DMS 273 treated with DMSO at 0.1 percent for 48 hours (cell line): ENCODE data around the gene RPLP1.

ENCODE experiments used
- DNase-seq: peaks from one replicate; lab custom pipeline; 2025; lab: John Stamatoyannopoulos, UW

RPLP1 gene

GRCh38 chr15:69452692-69453521, at the start of gene RPLP1:
TSS of gene RPLP1 (plus strand) at chr15:69452818. CDS start at chr15:69452949, 131 bp downstream.
- peak; percentile 75 for DNase-seq

DNA sequence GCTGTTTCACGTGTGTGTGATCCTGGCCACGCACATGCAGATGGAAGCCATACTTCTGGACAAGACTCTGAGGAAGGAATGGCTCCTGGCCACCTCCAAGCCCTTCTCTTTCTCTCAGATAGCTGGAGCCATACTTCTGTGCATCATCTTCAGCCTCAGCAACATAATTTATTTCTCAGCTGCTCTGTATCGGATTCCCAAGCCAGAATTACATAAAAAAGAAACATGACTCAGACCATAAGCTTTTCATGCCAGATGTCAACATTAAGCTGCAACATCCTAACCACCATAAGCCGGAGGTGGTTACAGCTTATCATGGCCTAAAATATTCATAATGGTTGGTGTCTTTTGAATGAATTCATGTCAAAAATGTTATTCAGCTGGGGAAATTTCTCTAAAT, 49.0 kb upstream of the RPLP1 start:
- no peak for DNase-seq

DNA sequence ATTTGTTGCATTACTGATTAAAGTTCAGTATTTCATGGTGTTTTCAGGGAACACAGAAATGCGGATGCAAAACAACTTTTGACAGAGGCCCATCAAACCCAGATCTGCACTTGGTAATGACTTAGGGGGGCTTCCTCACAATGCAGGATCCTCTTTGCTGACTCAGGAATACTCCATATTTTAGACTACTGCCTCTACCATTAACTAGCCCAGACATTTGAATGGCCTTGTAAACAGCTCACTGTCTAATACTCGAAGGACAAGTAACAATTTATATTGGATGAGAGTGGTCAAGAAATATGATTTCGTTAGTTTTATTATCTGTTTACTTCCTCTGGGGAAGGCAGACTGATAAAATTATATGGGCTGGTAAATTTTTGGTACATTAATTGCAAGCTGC, 47.5 kb upstream of the RPLP1 start:
- no peak for DNase-seq

DNA sequence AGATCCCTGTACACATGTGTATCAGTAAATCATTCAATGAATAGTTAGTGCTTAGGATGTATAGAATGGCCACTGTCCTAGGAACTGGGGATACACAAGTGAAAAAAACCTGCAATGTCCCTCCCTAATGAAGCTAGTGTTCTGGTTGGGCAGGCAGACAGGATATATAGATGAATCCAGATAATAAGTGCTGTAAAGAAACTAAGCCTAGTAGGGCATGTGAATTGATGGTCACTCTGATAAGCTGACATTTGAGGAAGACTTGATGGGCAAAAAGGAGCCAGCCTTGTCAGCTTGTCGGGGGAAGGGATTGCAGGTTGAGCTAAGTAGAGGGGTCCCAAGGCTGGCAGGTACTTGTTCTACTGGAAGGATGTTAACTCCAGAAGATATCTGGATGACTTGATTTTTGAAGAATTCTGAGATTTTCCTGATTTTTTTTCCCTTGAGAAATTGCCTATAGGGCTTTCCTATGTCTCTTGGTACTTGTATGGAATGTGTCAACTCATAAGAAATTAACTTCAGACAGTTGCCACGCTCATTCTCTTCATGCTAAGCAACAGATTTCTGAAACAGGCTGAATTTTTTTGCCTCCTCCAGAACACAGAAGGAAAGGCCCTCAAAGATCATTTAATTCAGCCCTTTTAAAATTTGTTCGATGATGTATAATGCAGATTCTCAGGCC, 44.8 kb upstream of the RPLP1 start:
- no peak for DNase-seq

- DNase-seq = no peak
These were observed 43.8 kb upstream of the RPLP1 start for GRCh38 chr15:69408841-69409240.

GRCh38 chr15:69410248-69410874, 42.3 kb upstream of the RPLP1 start:
- DNase-seq = no peak

GRCh38 chr15:69412274-69412673, 40.3 kb upstream of the RPLP1 start:
- no peak for DNase-seq

- DNase-seq = no peak
These were observed 39.9 kb upstream of the RPLP1 start for GRCh38 chr15:69412701-69413100.

DNA sequence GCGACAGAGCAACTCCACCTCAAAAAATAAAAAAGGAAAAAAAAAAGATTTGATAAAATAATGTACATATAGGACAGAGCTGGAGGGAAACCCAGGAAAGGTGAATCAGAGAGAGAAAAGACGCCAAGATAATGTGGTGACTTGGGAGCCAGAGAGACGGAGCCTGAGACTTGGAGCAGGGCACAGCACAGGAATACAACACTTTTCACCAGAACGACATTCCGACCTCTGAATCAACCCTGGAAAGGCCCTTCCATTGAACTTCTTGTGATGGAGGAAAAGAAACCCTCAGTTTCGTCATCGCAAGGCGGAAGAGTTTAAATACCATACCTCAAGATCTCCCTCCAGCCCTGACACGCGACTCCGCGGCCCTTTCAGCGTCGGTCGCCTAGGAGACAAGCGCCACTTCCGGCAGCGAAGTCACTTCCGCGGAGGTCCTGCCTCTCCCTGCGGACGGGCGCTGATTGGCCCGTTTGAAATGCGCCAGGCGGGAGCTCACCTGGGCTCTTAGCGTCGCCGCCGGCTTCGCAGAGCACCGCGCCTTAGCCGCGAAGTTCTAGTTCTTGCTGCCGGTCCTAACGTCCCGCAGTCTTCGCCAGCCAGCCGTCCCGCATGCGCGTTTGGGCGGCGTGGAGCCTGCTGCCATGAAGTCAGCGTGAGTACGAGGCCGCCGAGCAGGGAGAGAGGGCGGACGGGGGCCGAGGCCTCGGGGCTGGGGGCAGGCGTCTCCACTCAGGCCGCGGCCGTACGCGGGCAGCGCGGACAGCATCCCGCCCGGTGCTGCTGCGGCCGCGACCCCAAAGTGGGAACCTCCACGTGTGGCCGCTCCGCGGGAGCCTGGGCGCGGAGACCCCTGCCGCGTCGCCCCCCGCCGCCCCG, 38.6 kb upstream of the RPLP1 start, which contains the start of gene KIF23:
Gene KIF23, plus strand, starts transcription at position 528 of the 879 bp plus-strand sequence. Its CDS starts 117 bp downstream, at position 645.
- peak; percentile 75 for DNase-seq

- no peak for DNase-seq
These were observed 37.9 kb upstream of the RPLP1 start for GRCh38 chr15:69414701-69415167.

DNA sequence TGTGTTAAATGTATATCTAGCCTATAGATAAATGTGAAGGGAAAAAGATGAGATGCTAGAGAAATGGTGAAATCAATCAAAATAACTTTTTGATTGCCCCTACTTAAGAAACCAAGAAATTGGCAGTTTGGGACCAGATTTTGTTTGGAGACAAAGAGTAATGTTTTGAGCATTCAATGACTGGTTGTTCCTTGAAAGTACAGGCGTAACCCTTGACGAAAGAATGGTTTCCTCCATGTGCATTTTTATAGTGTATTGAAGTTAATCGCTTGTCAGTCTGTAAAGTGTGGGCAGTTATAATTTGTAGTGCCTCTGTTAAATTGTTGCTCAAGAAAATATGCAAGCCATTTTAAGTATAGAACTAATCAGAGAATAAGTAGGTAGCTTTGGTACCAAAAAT, 37.2 kb upstream of the RPLP1 start:
- DNase-seq = no peak

DNA sequence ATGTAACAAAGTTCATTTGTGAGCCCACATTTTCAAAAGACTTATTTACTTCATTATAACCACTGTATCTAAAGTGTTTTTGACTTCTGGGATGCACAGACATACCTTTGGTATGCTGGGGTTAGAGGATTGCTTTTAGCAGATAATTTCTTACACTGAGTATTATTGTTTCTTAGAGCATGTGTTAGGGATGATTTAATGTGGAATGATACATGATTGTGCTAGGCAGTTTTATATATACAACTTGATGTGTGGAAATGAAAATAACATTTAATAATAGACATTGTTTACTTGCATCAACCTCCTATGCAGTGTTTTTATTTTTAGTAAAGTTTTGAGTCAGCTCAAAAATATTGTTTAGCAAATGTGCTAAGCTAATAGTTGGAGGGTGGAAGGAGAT, 35.0 kb upstream of the RPLP1 start:
- DNase-seq = no peak

DNA sequence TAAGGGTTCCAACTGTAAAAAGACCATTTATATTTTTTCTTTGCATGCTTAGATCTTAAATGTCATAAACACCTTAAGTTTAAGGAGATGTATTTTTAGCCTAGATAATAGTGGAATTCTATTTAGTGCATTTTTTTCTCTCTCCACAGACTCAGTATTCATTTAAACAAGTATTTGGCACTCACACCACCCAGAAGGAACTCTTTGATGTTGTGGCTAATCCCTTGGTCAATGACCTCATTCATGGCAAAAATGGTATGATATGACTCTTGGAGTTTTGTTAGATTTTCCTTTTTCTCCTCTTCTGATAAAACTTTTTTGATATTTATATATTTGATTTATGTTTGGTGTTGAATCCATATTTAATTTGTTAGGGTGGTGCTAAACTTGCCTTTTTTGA, 31.1 kb upstream of the RPLP1 start:
- DNase-seq = no peak

GRCh38 chr15:69422336-69422895, 30.2 kb upstream of the RPLP1 start:
- DNase-seq = no peak

DNA sequence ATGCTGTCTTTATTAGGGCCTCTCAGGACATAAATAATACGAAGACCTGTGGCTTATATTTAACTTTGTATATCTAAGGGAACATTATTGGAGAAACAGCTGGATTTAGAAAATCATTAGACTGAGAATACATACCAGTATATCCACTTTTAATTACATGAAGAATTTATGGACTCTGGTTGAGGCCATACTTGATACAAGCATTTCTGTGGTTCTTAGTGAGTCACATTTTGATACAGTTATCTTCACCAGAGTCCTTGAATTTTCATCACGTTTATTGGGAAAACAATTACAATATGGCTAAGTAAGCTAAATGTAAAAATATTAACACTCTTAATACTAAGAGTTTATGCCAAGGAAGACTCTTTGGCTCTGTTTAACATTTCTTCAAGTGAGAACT, 28.6 kb upstream of the RPLP1 start:
- DNase-seq = no peak

DNA sequence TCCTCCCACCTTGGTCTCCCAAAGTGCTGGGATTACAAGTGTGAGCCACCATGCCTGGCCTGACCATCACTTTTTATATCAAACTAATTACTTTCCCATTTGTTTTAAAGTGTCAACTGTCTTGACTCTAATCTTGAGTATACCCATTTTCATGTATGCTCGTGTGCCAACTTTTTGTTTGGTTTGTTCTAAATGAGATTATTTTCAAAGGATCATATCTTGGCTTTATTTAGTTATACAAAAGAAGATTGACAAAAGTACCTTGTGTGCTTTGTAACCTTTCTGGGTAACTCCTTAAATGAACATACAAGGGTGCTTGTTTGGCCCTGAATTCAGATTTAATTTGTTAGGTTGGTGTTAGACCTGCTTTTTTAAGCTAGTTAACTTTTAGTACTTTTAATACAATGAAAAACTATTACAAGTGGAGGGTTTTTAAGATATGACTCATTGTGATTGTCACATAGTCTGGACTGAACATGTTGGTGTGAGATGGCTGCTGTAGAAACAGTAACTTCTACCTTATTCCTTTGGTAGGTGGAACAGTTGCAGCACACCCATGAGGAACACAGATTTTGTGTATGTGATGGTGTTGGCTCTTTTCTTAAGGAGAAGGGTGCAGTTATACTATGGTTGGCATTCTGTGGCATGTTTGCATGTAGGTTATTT, 27.7 kb upstream of the RPLP1 start:
- no peak for DNase-seq

GRCh38 chr15:69433831-69434230, 18.8 kb upstream of the RPLP1 start:
- no peak for DNase-seq

- no peak for DNase-seq
These were observed 18.4 kb upstream of the RPLP1 start for GRCh38 chr15:69434238-69434637.

DNA sequence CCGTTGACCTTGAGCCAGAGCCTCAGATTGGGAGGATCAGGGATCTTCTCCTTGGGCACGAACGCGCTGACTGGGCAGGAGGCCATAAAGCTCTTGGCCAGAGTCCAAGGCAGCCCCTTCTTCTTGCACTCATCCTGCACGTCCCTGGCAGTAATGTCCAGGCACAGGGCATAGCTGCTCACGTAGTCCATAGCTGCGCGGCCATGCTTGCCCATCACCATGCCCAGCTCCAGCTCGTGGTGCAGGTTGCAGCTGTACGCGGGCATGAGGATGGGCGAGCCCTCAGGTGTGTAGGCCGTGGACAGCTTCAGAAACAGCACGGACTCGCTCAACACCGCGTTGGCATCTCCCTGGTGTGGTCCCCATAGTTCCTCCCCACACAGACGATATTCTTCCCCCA, 17.9 kb upstream of the RPLP1 start:
- DNase-seq = no peak

DNA sequence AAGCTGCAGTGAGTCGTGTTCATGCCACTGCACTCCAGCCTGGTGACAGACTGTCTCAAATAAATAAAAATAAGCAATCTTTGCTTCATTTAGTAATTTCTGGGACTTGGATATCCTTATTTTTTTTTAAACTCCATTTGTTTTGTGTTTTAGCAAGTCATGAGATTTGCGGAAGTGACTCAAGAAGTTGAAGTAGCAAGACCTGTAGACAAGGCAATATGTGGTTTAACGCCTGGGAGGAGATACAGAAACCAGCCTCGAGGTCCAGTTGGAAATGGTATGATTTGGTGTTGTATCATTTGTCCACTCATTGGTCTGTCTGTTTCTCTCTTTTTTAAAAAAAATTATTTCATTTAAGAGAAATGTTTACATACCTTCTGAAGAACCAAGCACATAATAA, 16.6 kb upstream of the RPLP1 start:
- DNase-seq = no peak

- DNase-seq = no peak
These were observed 15.7 kb upstream of the RPLP1 start for GRCh38 chr15:69436951-69437350.
